DND-41 (cell line): ENCODE results near the gene NME3.

Experiments
- ATAC-seq: fragments of 200-7000 bp; cut with Tn5 transposase; 3 replicates; pipeline ENCODE4 v1.9.1; 2021; ENCODE audit warnings: low read depth; ENCODE audit not compliant: insufficient read depth
- DNase-seq: peaks from one replicate; pipeline ENCODE4 v3.0.0-alpha.2; 2020
- H2AFZ ChIP-seq: 2 replicates; pipeline ENCODE4 v1.6.0; 2012; ENCODE audit warnings: low read depth, low read length
- H3K27ac ChIP-seq: 2 replicates; pipeline ENCODE4 v1.5.1; 2012; ENCODE audit warnings: low read length, inconsistent platforms
- H3K27me3 ChIP-seq: fragments of 200-600 bp; sonication (generic); 2 replicates; pipeline ENCODE4 v1.6.0; 2012; ENCODE audit warnings: low read length, mild to moderate bottlenecking, inconsistent platforms; ENCODE audit not compliant: insufficient read depth, poor library complexity
- H3K36me3 ChIP-seq: 2 replicates; pipeline ENCODE4 v1.5.1; 2012; ENCODE audit warnings: low read length, inconsistent platforms; ENCODE audit not compliant: insufficient read depth
- H3K4me1 ChIP-seq: 2 replicates; pipeline ENCODE4 v1.5.1; 2012; ENCODE audit warnings: mild to moderate bottlenecking, low read length; ENCODE audit not compliant: insufficient read depth
- H3K4me2 ChIP-seq: 2 replicates; pipeline ENCODE4 v1.6.0; 2012; ENCODE audit warnings: mild to moderate bottlenecking, moderate library complexity, low read length, inconsistent platforms; ENCODE audit not compliant: insufficient read depth
- H3K4me3 ChIP-seq, 2 experiments: fragments of 200-600 bp in 1 of 2; shearing (Covaris generic) in 1 of 2; 2 replicates each; pipeline ENCODE4 v1.5.1; 2012 to 2016; ENCODE audit warnings: inconsistent platforms in 2 of 2, low read length in 2 of 2, mild to moderate bottlenecking in 2 of 2, low read depth in 1 of 2, moderate library complexity in 1 of 2
- H3K79me2 ChIP-seq: 2 replicates; pipeline ENCODE4 v1.6.0; 2012; ENCODE audit warnings: low read length, inconsistent platforms; ENCODE audit not compliant: insufficient read depth
- H3K9ac ChIP-seq: 2 replicates; pipeline ENCODE4 v1.6.0; 2012; ENCODE audit warnings: low read depth, mild to moderate bottlenecking, inconsistent platforms, low read length, moderate library complexity
- H3K9me3 ChIP-seq: 2 replicates; pipeline ENCODE4 v1.5.1; 2012; ENCODE audit warnings: low read length, moderate library complexity, mild to moderate bottlenecking, inconsistent platforms; ENCODE audit not compliant: insufficient read depth, severe bottlenecking
- H4K20me1 ChIP-seq: 2 replicates; pipeline ENCODE4 v1.6.0; 2012; ENCODE audit warnings: low read length; ENCODE audit not compliant: insufficient read depth
- CTCF ChIP-seq: IDR thresholded peaks from 2 replicates; pipeline ENCODE4 v1.5.1; 2012; ENCODE audit warnings: borderline replicate concordance, low read length, moderate library complexity, mild to moderate bottlenecking; ENCODE audit not compliant: poor library complexity, severe bottlenecking; ENCODE audit errors: extremely low read depth
- EZH2 ChIP-seq: IDR thresholded peaks from 3 replicates; pipeline ENCODE4 v1.6.1; 2012; ENCODE audit warnings: borderline replicate concordance, low read depth, mild to moderate bottlenecking, moderate library complexity, low read length, inconsistent platforms; ENCODE audit not compliant: severe bottlenecking

NME3 gene

DNA sequence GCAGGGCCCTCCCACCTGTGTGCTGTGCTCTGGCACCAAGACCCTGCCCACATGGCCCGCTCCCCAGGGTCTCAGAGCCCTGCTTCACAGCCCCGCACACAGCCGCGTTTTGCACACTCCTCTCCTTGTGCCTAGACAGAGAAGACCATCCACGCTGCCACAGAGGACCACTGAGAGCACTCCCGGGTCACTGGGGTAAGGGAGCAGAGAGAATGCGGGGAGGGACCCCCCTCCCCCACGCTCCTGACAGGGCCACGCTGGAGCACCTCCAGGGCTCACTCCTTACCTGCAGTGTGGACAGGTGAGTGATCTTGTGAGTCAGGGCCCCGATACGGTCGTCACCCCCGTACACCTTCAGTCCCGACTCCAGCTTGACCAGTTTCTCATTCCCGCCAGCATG lies 48.3 kb upstream of the NME3 start:
- no peaks in the 10 kb centered on the region for H3K27me3 ChIP-seq

DNA sequence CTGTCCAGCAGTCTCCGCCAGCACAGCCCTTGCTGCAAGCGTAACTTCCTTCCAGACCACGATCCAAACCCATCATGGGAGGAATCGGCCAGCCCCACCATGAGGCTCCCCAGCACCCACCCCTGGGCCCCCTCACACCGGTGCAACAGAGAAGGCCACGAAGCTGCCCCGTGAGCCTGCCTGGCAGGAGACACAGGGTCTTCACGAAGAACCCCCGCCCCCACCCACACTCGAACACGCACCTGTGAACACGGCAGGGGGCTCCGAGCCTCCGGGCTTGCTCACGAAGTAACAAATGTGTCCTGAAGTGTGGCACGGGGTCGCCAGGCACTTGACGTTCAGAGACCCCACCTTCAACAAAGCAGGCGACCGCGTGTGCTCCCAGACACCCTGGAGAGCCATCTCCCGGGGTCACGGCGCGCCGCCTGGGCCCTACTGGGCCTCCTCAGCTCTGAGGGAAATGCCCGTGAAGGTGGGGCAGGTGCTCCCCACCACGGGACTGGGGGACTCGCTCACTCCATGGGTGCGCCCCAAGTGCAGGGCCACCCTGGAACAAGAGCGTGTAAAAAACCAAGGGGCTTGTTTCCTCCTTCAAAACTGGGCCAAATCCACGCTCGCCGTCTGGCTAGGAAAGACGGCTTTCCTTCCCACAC lies 47.7 kb upstream of the NME3 start:
- DNase-seq = no peak
- H3K27me3 ChIP-seq = no peaks in the 10 kb centered on the region
- H3K4me2 ChIP-seq = no peak overlapping the region
- H3K9me3 ChIP-seq = no peaks in the 10 kb centered on the region
- peaks cover 3% of the 10 kb centered on the region; the same call in 1 of the 2 replicates for H3K4me1 ChIP-seq
- no peak overlapping the region for H3K27ac ChIP-seq
- no peak overlapping the region for H3K4me3 ChIP-seq
- peaks cover 7% of the 10 kb centered on the region for H4K20me1 ChIP-seq
- TF ChIP-seq EZH2 (no peak), CTCF (no peak)
- H3K36me3 ChIP-seq = peaks cover 73% of the 10 kb centered on the region
- H2AFZ ChIP-seq = no peak overlapping the region
- no peak overlapping the region for H3K9ac ChIP-seq
- no peak for ATAC-seq
- peaks cover 11% of the 10 kb centered on the region for H3K79me2 ChIP-seq

More for the DNA sequence above, 48.3 kb upstream of the NME3 start:
- H3K36me3 ChIP-seq = peaks cover 72% of the 10 kb centered on the region
- TF ChIP-seq EZH2 (no peak), CTCF (no peak)
- H3K4me2 ChIP-seq = no peak overlapping the region
- H3K27ac ChIP-seq = no peak overlapping the region
- H3K79me2 ChIP-seq = peaks cover 17% of the 10 kb centered on the region
- no peak overlapping the region for H3K9ac ChIP-seq
- peaks cover 11% of the 10 kb centered on the region for H4K20me1 ChIP-seq
- H3K4me3 ChIP-seq = no peak overlapping the region
- H3K4me1 ChIP-seq = peaks cover 9% of the 10 kb centered on the region
- H2AFZ ChIP-seq = no peak overlapping the region
- H3K9me3 ChIP-seq = no peaks in the 10 kb centered on the region
- ATAC-seq (no peak), DNase-seq (no peak)

- H3K27ac ChIP-seq = no peak overlapping the region
- H3K27me3 ChIP-seq = no peaks in the 10 kb centered on the region
- DNase-seq (no peak), ATAC-seq (no peak)
- peaks cover 7% of the 10 kb centered on the region; the same call in 1 of the 2 replicates for H3K79me2 ChIP-seq
- no peak overlapping the region for H2AFZ ChIP-seq
- no peaks in the 10 kb centered on the region for H3K4me1 ChIP-seq
- no peak overlapping the region for H3K4me2 ChIP-seq
- H3K36me3 ChIP-seq = peaks cover 79% of the 10 kb centered on the region
- no peaks in the 10 kb centered on the region for H3K9me3 ChIP-seq
- no peak overlapping the region for H3K9ac ChIP-seq
- H3K4me3 ChIP-seq = no peak overlapping the region
- TF ChIP-seq CTCF (no peak), EZH2 (no peak)
- H4K20me1 ChIP-seq = peaks cover 3% of the 10 kb centered on the region
Observed at GRCh38 chr16:1818204-1818872, 47.0 kb upstream of the NME3 start.

GRCh38 chr16:1817716-1818115 lies 46.4 kb upstream of the NME3 start:
- no peak for ATAC-seq
- Histone ChIP-seq H3K27ac (no peak overlapping the region), H3K9me3 (no peaks in the 10 kb centered on the region), H3K27me3 (no peaks in the 10 kb centered on the region), H3K4me1 (no peaks in the 10 kb centered on the region), H4K20me1 (peaks cover 3% of the 10 kb centered on the region), H3K36me3 (peaks cover 82% of the 10 kb centered on the region), H3K9ac (no peak overlapping the region), H3K79me2 (peaks cover 7% of the 10 kb centered on the region; the same call in 1 of the 2 replicates), H3K4me3 (no peak overlapping the region), H3K4me2 (no peak overlapping the region), H2AFZ (no peak overlapping the region)
- DNase-seq = no peak
- no peak for TF ChIP-seq EZH2
- TF ChIP-seq CTCF = no peak
